ENCODE results near the gene DENND6A. TPM values are rescaled to one million over a fixed set of nuclear protein-coding genes. Genes with fewer than 3 reads are reported as not detected.

DENND6A gene
- total RNA-seq, 1 donor, result 24.5 TPM

DNA sequence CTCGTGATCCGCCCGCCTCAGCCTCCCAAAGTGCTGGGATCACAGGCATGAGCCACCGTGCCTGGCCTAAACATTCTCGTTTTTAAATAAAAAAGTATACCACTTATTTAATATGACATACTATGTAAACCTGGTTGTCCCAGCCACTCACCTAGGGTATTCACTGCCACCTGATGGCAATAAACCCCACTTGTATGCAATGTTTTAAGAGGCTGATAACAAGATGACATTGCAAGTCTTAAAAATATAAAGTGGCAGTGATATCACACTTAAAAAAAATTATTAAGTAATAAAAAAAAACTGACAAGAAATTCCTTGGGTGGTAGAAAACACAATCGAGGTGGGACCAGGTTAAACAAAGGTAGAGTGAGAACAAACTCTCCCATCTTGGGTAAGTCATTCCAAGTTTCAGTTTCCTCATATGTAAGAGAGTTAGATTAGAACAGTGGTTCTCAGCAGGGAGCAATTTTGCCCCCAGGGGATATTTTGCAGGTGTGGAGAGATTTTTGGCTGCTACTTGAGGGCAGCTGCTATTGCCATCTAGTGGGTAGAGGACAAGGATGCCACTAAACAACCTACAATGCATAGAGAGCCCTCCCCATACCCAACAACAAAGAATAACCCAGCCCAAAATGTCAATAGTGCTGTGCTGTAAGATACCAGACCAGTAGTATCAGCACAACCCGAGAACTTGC lies 110.3 kb downstream of the DENND6A start:
- peak in 2 of 3 donors; percentile 33 to 51 for DNase-seq (ENCODE audit: low read depth in 2 of 3, low spot score in 2 of 3)

DNA sequence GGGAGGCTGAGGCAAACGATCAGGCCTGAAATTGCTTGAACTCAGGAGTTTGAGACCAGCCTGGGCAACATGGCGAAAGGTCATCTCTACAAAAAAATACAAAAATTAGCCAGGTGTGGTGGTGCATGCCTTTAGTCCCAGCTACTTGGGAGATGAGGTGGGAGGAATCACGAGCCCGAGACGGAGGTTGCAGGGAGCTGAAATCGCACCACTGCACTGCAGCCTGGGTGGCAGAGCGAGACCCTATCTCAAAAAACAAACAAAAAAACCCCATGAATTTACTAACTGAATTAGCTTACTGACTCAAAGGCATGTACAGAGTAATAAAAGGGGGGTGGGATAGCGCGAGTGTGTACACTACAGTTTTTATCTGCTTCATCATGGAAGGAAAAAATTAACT lies 115.1 kb downstream of the DENND6A start:
- DNase-seq (ENCODE audit: low read depth in 2 of 3, low spot score in 2 of 3), result no peak

DNA sequence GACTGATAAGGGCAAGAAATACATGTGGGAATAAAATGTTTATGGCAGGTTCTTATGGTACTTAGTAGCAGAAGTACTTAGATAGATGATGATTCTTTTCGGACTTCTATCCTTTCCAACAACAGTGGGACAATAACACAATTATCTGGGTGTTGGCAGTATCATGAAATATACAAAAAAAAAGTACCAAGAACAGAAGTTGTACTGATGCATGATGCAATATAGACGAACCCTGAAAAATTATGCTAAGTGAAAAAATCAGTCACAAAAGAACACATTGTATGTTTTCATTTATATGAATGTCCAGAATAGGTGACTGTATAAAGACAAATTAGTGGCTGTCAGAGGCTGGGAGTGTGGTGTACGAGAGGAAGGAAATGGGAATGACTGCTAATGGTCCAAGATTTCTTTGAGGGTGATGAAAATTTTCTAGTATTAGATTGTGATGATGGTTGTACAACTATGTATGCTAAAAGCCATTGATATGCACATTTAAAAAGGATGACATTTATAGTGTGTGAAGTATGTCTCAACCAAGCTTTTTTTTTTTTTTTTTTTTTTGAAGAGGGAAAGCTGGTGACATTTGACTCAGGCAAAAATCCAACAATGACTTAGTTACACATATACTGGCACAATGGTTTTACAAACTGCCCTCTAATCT lies 116.8 kb downstream of the DENND6A start:
- no peak for DNase-seq (ENCODE audit: low read depth in 2 of 3, low spot score in 2 of 3)

Small RNAs within 50 kb of the gene (small RNA-seq; reads per million reads assigned to genes)
- not detected for gene RNU6ATAC26P

Other genes with a start within 250 kb of the DENND6A start
- under 0.01 TPM for gene DNAH12, start 148.7 kb downstream of the DENND6A start, total RNA-seq
- gene PDE12, start 136.8 kb downstream of the DENND6A start, total RNA-seq, result 25.9 TPM
- 23.7 TPM for gene ARF4, start 95.7 kb downstream of the DENND6A start, total RNA-seq
- gene SLMAP, start 63.2 kb upstream of the DENND6A start, total RNA-seq, result 23.7 TPM